HCT116 (cell line): ENCODE measurements around the gene PSME2. TPM values are rescaled to one million over a fixed set of nuclear protein-coding genes. Genes with fewer than 3 reads are reported as not detected.

Experiments
- ATAC-seq: fragments of 200-7000 bp; cut with Tn5 transposase; 2 replicates; pipeline ENCODE4 v1.9.1; 2020; ENCODE audit warnings: mild to moderate bottlenecking, moderate library complexity
- BruUV-seq: library from RNA; stranded (reverse); fragments of 400-500 nt; replicated peaks from 2 replicates; lab custom pipeline; 2021; lab: Mats Ljungman, UMichigan
- CTCF ChIA-PET: fragments of 300-600 bp; sonication (Branson Sonifier 250); formaldehyde crosslinking; loops from one replicate; lab custom pipeline; 2021; ENCODE audit warnings: antibody characterized with exemption; lab: Charles Lee
- POLR2A ChIA-PET: fragments of 300-600, 350-600 bp; sonication (Branson Sonifier 250); formaldehyde crosslinking; loops from one replicate; lab custom pipeline; 2021; ENCODE audit warnings: antibody characterized with exemption; lab: Charles Lee
- RAD21 ChIA-PET, 2 experiments: fragments of 300-600 bp; sonication (Branson Sonifier 250); formaldehyde crosslinking; loops; one replicate each; lab custom pipeline; 2023; ENCODE audit warnings: low total read pairs in 2 of 2; ENCODE audit not compliant: uncharacterized antibody in 2 of 2, unreplicated experiment in 2 of 2, low non-redundant PET in 1 of 2; lab: Charles Lee
- DNase-seq: peaks from one replicate; pipeline ENCODE4 v3.0.0-alpha.2; 2010; ENCODE audit warnings: low read depth, low spot score
- H2AFZ ChIP-seq: fragments of 200-600 bp; shearing (Covaris generic), sonication (generic); 2 replicates; pipeline ENCODE4 v1.6.1; 2017; ENCODE audit warnings: low read depth, mixed run types, mixed read lengths, antibody characterized with exemption, low read length; ENCODE audit not compliant: poor library complexity, severe bottlenecking
- H3K27ac ChIP-seq: 2 replicates; pipeline ENCODE4 v1.5.1; 2012; ENCODE audit warnings: low read depth, low read length
- H3K27me3 ChIP-seq: fragments of 200-600 bp; sonication (generic); 2 replicates; pipeline ENCODE4 v1.6.1; 2016; ENCODE audit warnings: mixed run types, low read length, mixed read lengths; ENCODE audit not compliant: insufficient read depth
- H3K36me3 ChIP-seq, 2 experiments: fragments of 200-500 bp in 1 of 2; fragments of 200-600 bp in 1 of 2; sonication (Bioruptor generic) in 1 of 2; sonication (generic) in 1 of 2; 2 replicates each; pipeline versions ENCODE4 v1.5.1 to v1.6.1; 2014 to 2016; ENCODE audit warnings: low read length in 2 of 2, inconsistent platforms in 1 of 2, mixed read lengths in 1 of 2, mixed run types in 1 of 2; ENCODE audit not compliant: insufficient read depth in 2 of 2, control insufficient read depth in 1 of 2
- H3K4me1 ChIP-seq, 2 experiments: fragments of 200-600 bp in 1 of 2; sonication (generic) in 1 of 2; 2 replicates each; pipeline versions ENCODE4 v1.5.1 to v1.6.1; 2012 to 2017; ENCODE audit warnings: low read length in 2 of 2, inconsistent platforms in 1 of 2, mild to moderate bottlenecking in 1 of 2, mixed read lengths in 1 of 2, mixed run types in 1 of 2, moderate library complexity in 1 of 2; ENCODE audit not compliant: insufficient read depth in 2 of 2, control insufficient read depth in 1 of 2
- H3K4me2 ChIP-seq: fragments of 200-600 bp; sonication (generic); 2 replicates; pipeline ENCODE4 v1.6.1; 2017; ENCODE audit warnings: mixed run types, low read length, mixed read lengths
- H3K4me3 ChIP-seq, 2 experiments: fragments of 200-600 bp in 1 of 2; sonication (generic) in 1 of 2; replicated peaks in 1 of 2; 2 replicates each; pipeline ENCODE4 v1.5.1; 2011 to 2016; ENCODE audit warnings: low read length in 2 of 2, control low read depth in 1 of 2, low read depth in 1 of 2, mild to moderate bottlenecking in 1 of 2, mixed read lengths in 1 of 2, mixed run types in 1 of 2
- H3K79me2 ChIP-seq: fragments of 200-600 bp; sonication (generic); 2 replicates; pipeline ENCODE4 v1.6.1; 2017; ENCODE audit warnings: mild to moderate bottlenecking, mixed run types, low read length, moderate library complexity, mixed read lengths; ENCODE audit not compliant: insufficient read depth
- H3K9ac ChIP-seq: fragments of 200-600 bp; sonication (generic); 2 replicates; pipeline ENCODE4 v1.6.1; 2016; ENCODE audit warnings: low read length, mixed read lengths
- H3K9me2 ChIP-seq: fragments of 200-600 bp; sonication (generic), shearing (Covaris generic); 2 replicates; pipeline ENCODE4 v1.6.1; 2017; ENCODE audit warnings: mixed run types, mild to moderate bottlenecking, moderate library complexity; ENCODE audit not compliant: insufficient read depth
- H3K9me3 ChIP-seq, 2 experiments: fragments of 200-500 bp in 1 of 2; fragments of 200-600 bp in 1 of 2; sonication (Bioruptor generic) in 1 of 2; sonication (generic) in 1 of 2; 2 replicates each; pipeline ENCODE4 v1.6.1; 2014 to 2017; ENCODE audit warnings: low read length in 2 of 2, mixed read lengths in 2 of 2, inconsistent platforms in 1 of 2, low read depth in 1 of 2, mild to moderate bottlenecking in 1 of 2, mixed run types in 1 of 2, moderate library complexity in 1 of 2; ENCODE audit not compliant: control insufficient read depth in 1 of 2, insufficient read depth in 1 of 2
- H4K20me1 ChIP-seq: fragments of 200-600 bp; sonication (generic), shearing (Covaris generic); 2 replicates; pipeline ENCODE4 v1.6.1; 2017; ENCODE audit warnings: mixed run types, mild to moderate bottlenecking, moderate library complexity; ENCODE audit not compliant: insufficient read depth
- ATF3 ChIP-seq: IDR thresholded peaks from 2 replicates; pipeline ENCODE4 v1.6.1; 2012
- CEBPB ChIP-seq: IDR thresholded peaks from 2 replicates; pipeline ENCODE4 v1.6.1; 2012; ENCODE audit warnings: low read depth
- EZH2 ChIP-seq: fragments of 200-600 bp; sonication (generic); IDR thresholded peaks from 2 replicates; pipeline ENCODE4 v1.6.1; 2017; ENCODE audit warnings: antibody characterized with exemption, mixed run types
- EZH2phosphoT487 ChIP-seq: fragments of 200-600 bp; IDR thresholded peaks from 2 replicates; pipeline ENCODE4 v1.6.1; 2018; ENCODE audit warnings: antibody characterized with exemption, borderline replicate concordance
- FOSL1 ChIP-seq: IDR thresholded peaks from 2 replicates; pipeline ENCODE4 v1.6.1; 2012; ENCODE audit warnings: low read depth
- JUND ChIP-seq: IDR thresholded peaks from 2 replicates; pipeline ENCODE4 v1.6.1; 2012
- POLR2A ChIP-seq: IDR thresholded peaks from 2 replicates; pipeline ENCODE4 v1.7.0; 2011; ENCODE audit warnings: borderline replicate concordance; ENCODE audit not compliant: insufficient read depth, insufficient read length; ENCODE audit errors: extremely low read depth
- RAD21 ChIP-seq: IDR thresholded peaks from 2 replicates; pipeline ENCODE4 v1.6.1; 2012; ENCODE audit warnings: low read depth, mild to moderate bottlenecking
- SRF ChIP-seq: IDR thresholded peaks from 2 replicates; pipeline ENCODE4 v1.6.1; 2012; ENCODE audit warnings: low read depth
- YY1 ChIP-seq: IDR thresholded peaks from 2 replicates; pipeline ENCODE4 v1.6.1; 2011; ENCODE audit warnings: low read length, low read depth, moderate library complexity, mild to moderate bottlenecking; ENCODE audit not compliant: insufficient replicate concordance; ENCODE audit errors: extremely low read depth
- ZFX ChIP-seq: fragments of 450-650 bp; IDR thresholded peaks from 2 replicates; pipeline ENCODE4 v1.6.1; 2017
- intact Hi-C: fragments of 100-400 bp; cut with micrococcal nuclease; formaldehyde crosslinking; loops from 2 replicates; pipeline ENCODE4 v1.10.0; 2022
- total RNA-seq: library from RNA; stranded (reverse); gene quantifications from one replicate; pipeline ENCODE4 v1.2.1, GENCODE V29; 2021; ENCODE audit not compliant: unreplicated experiment
- TF ChIP-seq, protein P1 (sequence below): IDR thresholded peaks from 2 replicates; pipeline ENCODE4 v1.6.1; 2012; ENCODE audit warnings: low read depth

The PSME2 gene
- total RNA-seq, 1 experiment from 2014 or later = 160 TPM

DNA sequence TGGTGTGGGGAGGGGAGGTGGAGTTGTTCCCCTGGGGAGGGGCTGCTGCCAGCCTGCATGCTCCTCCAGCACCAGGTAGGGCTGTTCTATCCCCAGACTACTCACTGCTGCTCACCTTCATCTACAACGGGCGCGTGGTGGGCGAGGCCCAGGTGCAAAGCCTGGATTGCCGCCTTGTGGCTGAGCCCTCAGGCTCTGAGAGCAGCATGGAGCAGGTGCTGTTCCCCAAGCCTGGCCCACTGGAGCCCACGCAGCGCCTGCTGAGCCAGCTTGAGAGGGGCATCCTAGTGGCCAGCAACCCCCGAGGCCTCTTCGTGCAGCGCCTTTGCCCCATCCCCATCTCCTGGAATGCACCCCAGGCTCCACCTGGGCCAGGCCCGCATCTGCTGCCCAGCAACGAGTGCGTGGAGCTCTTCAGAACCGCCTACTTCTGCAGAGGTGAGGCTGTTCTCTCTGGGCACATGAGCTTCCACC is 18.1 kb upstream of the PSME2 start:
- no TSS peak for BruUV-seq
- ATAC-seq = no peak
- Histone ChIP-seq H2AFZ (no peak overlapping the region), H3K9me3 (no peaks in the 10 kb centered on the region), H3K27ac (no peak overlapping the region), H3K4me1 (peaks cover 15 to 21% of the 10 kb centered on the region in 2 experiments), H3K36me3 (peaks cover 6 to 18% of the 10 kb centered on the region in 2 experiments; a peak in 3 of 4 replicates), H4K20me1 (no peaks in the 10 kb centered on the region), H3K9me2 (no peaks in the 10 kb centered on the region), H3K4me2 (no peak overlapping the region), H3K9ac (no peak overlapping the region), H3K79me2 (no peaks in the 10 kb centered on the region), H3K27me3 (no peaks in the 10 kb centered on the region), H3K4me3 (no peak overlapping the region)
- no peak for DNase-seq
- no peak for TF ChIP-seq JUND
- no peak for TF ChIP-seq FOSL1
- TF ChIP-seq EZH2 = no peak
- TF ChIP-seq POLR2A = no peak
- TF ChIP-seq ZFX = no peak
- TF ChIP-seq YY1 = no peak
- TF ChIP-seq RAD21 = no peak
- no peak for TF ChIP-seq EZH2phosphoT487
- TF ChIP-seq ATF3 = no peak
- CTCF ChIA-PET = no interaction called here
- POLR2A ChIA-PET = interaction anchor here (1.1 kb wide), 1 partner anchor 18 kb away, joined by 3 read pairs; the partner anchor contains the start of gene PSME2
- RAD21 ChIA-PET = no interaction called here
- intact Hi-C loops = no loop called here

- Histone ChIP-seq H3K4me3 (peak overlapping the region; percentile 58 to 60; a peak in 3 of 4 replicates), H3K27me3 (no peaks in the 10 kb centered on the region), H3K4me1 (peaks cover 15 to 21% of the 10 kb centered on the region in 2 experiments), H3K79me2 (no peaks in the 10 kb centered on the region), H3K27ac (peak overlapping the region; percentile 84), H4K20me1 (no peaks in the 10 kb centered on the region), H3K9me3 (no peaks in the 10 kb centered on the region), H3K9ac (peak overlapping the region; percentile 61), H3K4me2 (peak overlapping the region; percentile 87), H2AFZ (no peak overlapping the region), H3K9me2 (no peaks in the 10 kb centered on the region), H3K36me3 (peaks cover 14 to 31% of the 10 kb centered on the region in 2 experiments; a peak in 3 of 4 replicates)
- intact Hi-C loops = no loop called here
- POLR2A ChIA-PET = interaction anchor here (1.0 to 3.1 kb wide), 4 partner anchors 15 to 51 kb away, joined by 3 to 18 read pairs (median 4); partner anchors contain the start of genes CHMP4A, PSME1, PSME2 and RNF31
- DNase-seq (no peak), ATAC-seq (no peak)
- TSS peak; percentile 33 for BruUV-seq
- RAD21 ChIA-PET = no interaction called here
- CTCF ChIA-PET = interaction anchor here (1.0 to 3.2 kb wide), 6 partner anchors 25 to 104 kb away, joined by 4 to 20 read pairs (median 8); partner anchors contain the start of genes IPO4 and PCK2
- TF ChIP-seq CEBPB (no peak), SRF (no peak), ZFX (no peak)
- TF ChIP-seq, protein P1, sequence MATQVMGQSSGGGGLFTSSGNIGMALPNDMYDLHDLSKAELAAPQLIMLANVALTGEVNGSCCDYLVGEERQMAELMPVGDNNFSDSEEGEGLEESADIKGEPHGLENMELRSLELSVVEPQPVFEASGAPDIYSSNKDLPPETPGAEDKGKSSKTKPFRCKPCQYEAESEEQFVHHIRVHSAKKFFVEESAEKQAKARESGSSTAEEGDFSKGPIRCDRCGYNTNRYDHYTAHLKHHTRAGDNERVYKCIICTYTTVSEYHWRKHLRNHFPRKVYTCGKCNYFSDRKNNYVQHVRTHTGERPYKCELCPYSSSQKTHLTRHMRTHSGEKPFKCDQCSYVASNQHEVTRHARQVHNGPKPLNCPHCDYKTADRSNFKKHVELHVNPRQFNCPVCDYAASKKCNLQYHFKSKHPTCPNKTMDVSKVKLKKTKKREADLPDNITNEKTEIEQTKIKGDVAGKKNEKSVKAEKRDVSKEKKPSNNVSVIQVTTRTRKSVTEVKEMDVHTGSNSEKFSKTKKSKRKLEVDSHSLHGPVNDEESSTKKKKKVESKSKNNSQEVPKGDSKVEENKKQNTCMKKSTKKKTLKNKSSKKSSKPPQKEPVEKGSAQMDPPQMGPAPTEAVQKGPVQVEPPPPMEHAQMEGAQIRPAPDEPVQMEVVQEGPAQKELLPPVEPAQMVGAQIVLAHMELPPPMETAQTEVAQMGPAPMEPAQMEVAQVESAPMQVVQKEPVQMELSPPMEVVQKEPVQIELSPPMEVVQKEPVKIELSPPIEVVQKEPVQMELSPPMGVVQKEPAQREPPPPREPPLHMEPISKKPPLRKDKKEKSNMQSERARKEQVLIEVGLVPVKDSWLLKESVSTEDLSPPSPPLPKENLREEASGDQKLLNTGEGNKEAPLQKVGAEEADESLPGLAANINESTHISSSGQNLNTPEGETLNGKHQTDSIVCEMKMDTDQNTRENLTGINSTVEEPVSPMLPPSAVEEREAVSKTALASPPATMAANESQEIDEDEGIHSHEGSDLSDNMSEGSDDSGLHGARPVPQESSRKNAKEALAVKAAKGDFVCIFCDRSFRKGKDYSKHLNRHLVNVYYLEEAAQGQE = no peak
These were observed 15.7 kb upstream of the PSME2 start for GRCh38 chr14:24162093-24162492.
